PC-9 (cell line): ENCODE data around the gene RBFOX2. TPM values are rescaled to one million over a fixed set of nuclear protein-coding genes. Genes with fewer than 3 reads are reported as not detected.

Experiments
- BruUV-seq: library from RNA; stranded (reverse); fragments of 400-500 nt; replicated peaks from 2 replicates; lab custom pipeline; 2021; lab: Mats Ljungman, UMichigan
- CTCF ChIA-PET: fragments of 300-600 bp; sonication (Branson Sonifier 250); formaldehyde crosslinking; loops from one replicate; lab custom pipeline; 2022; ENCODE audit warnings: antibody characterized with exemption; lab: Charles Lee
- POLR2A ChIA-PET: fragments of 300-600 bp; sonication (Branson Sonifier 250); formaldehyde crosslinking; loops from one replicate; lab custom pipeline; 2022; ENCODE audit warnings: antibody characterized with exemption; ENCODE audit not compliant: unreplicated experiment; lab: Charles Lee
- DNase-seq, 2 experiments: peaks; one replicate each; pipeline versions ENCODE4 v3.0.0 to v3.0.0-alpha.2; 2015 to 2022; ENCODE audit warnings: mixed read lengths in 1 of 2
- H2AFZ ChIP-seq: fragments of 200-600 bp; sonication (generic); 2 replicates; pipeline ENCODE4 v1.8.1; 2017; ENCODE audit warnings: antibody characterized with exemption
- H3F3A ChIP-seq: fragments of 200-600 bp; sonication (generic); 2 replicates; pipeline ENCODE4 v1.8.1; 2017; ENCODE audit warnings: antibody characterized with exemption, mild to moderate bottlenecking, low read depth; ENCODE audit not compliant: insufficient read depth
- H3K27ac ChIP-seq: fragments of 200-600 bp; sonication (generic); 2 replicates; pipeline ENCODE4 v1.6.1; 2016; ENCODE audit warnings: mixed run types
- H3K27me3 ChIP-seq: fragments of 200-600 bp; sonication (generic); 2 replicates; pipeline ENCODE4 v1.6.1; 2016; ENCODE audit warnings: low read depth, mixed run types; ENCODE audit not compliant: insufficient read depth
- H3K36me3 ChIP-seq: fragments of 200-600 bp; sonication (generic); 2 replicates; pipeline ENCODE4 v1.6.1; 2016; ENCODE audit warnings: low read depth, mixed run types
- H3K4me1 ChIP-seq: fragments of 200-600 bp; sonication (generic); replicated peaks from 2 replicates; pipeline ENCODE4 v1.6.1; 2016; ENCODE audit warnings: mixed run types; ENCODE audit not compliant: insufficient read depth
- H3K4me2 ChIP-seq: fragments of 200-600 bp; sonication (generic); 2 replicates; pipeline ENCODE4 v1.6.1; 2017; ENCODE audit warnings: mixed run types
- H3K4me3 ChIP-seq: fragments of 200-600 bp; sonication (generic); 2 replicates; pipeline ENCODE4 v1.6.1; 2016; ENCODE audit warnings: mixed run types
- H3K79me2 ChIP-seq: fragments of 200-600 bp; sonication (generic); 2 replicates; pipeline ENCODE4 v1.6.1; 2017; ENCODE audit warnings: low read depth, mixed run types
- H3K9me2 ChIP-seq: fragments of 200-600 bp; sonication (generic); 2 replicates; pipeline ENCODE4 v1.8.1; 2017; ENCODE audit warnings: mild to moderate bottlenecking; ENCODE audit not compliant: insufficient read depth
- H3K9me3 ChIP-seq: fragments of 200-600 bp; sonication (generic); 2 replicates; pipeline ENCODE4 v1.8.1; 2016; ENCODE audit warnings: low read depth; ENCODE audit not compliant: insufficient read depth
- H4K20me1 ChIP-seq: fragments of 200-600 bp; sonication (generic); 2 replicates; pipeline ENCODE4 v1.8.1; 2017; ENCODE audit not compliant: insufficient read depth
- EZH2 ChIP-seq: fragments of 200-600 bp; sonication (generic); IDR thresholded peaks from 2 replicates; pipeline ENCODE4 v1.8.0; 2017; ENCODE audit warnings: antibody characterized with exemption, low read depth
- intact Hi-C: fragments of 100-400 bp; cut with micrococcal nuclease; formaldehyde crosslinking; loops from one replicate; pipeline ENCODE4 v1.10.0; 2022; ENCODE audit not compliant: unreplicated experiment
- total RNA-seq: library from RNA; stranded (reverse); gene quantifications from 2 replicates; pipeline ENCODE4 v1.2.3, GENCODE V29; 2021
- TF ChIP-seq, protein P1 (sequence below): fragments of 200-600 bp; sonication (generic); conservative IDR thresholded peaks from 2 replicates; pipeline ENCODE4 v1.6.1; 2017; ENCODE audit warnings: mixed run types, antibody characterized with exemption, mild to moderate bottlenecking, moderate library complexity

The RBFOX2 gene
- total RNA-seq, 1 experiment from 2014 or later: 109 TPM

DNA sequence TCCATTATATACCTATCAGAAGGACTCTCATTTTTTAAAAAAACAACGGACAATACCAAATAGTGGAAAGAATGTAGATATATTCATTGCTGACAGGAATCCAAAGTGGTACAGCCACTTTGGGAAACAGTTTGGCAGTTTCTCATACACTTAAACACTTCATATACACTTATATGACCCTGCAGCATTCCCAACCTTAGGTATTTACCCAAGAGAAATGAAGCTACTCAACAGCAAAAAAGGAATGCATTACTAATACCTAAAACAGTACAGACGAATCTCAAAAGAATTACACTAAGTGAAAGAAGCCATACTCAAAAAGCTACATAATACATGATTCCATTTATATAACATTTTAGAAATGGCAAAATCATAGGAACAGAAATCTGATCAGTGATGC, 51.5 kb downstream of the RBFOX2 start:
- H3K9me3 ChIP-seq: no peaks in the 10 kb centered on the region
- no peak for DNase-seq
- peaks cover 92% of the 10 kb centered on the region for H3K79me2 ChIP-seq
- peaks cover 8% of the 10 kb centered on the region for H3K36me3 ChIP-seq
- H2AFZ ChIP-seq: no peak overlapping the region
- H3K27ac ChIP-seq: no peak overlapping the region
- intact Hi-C loops: no loop called here
- peaks cover 28% of the 10 kb centered on the region; the same call in 1 of the 2 replicates for H3F3A ChIP-seq
- ChIA-PET POLR2A (interaction anchor here (0.8 kb wide), 1 partner anchor 22 kb away, joined by 13 read pairs; no protein-coding TSS in a partner anchor), CTCF (no interaction called here)
- H3K4me1 ChIP-seq: peaks cover 6% of the 10 kb centered on the region
- BruUV-seq: no TSS peak
- 0 out of 2 replicates have a peak, but pooled peaks cover 8% of the 10 kb centered on the region for H3K9me2 ChIP-seq
- H3K27me3 ChIP-seq: no peaks in the 10 kb centered on the region
- no peak overlapping the region for H3K4me2 ChIP-seq
- H4K20me1 ChIP-seq: peaks cover 45% of the 10 kb centered on the region
- H3K4me3 ChIP-seq: no peak overlapping the region
- TF ChIP-seq, protein P1, sequence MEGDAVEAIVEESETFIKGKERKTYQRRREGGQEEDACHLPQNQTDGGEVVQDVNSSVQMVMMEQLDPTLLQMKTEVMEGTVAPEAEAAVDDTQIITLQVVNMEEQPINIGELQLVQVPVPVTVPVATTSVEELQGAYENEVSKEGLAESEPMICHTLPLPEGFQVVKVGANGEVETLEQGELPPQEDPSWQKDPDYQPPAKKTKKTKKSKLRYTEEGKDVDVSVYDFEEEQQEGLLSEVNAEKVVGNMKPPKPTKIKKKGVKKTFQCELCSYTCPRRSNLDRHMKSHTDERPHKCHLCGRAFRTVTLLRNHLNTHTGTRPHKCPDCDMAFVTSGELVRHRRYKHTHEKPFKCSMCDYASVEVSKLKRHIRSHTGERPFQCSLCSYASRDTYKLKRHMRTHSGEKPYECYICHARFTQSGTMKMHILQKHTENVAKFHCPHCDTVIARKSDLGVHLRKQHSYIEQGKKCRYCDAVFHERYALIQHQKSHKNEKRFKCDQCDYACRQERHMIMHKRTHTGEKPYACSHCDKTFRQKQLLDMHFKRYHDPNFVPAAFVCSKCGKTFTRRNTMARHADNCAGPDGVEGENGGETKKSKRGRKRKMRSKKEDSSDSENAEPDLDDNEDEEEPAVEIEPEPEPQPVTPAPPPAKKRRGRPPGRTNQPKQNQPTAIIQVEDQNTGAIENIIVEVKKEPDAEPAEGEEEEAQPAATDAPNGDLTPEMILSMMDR: no peak
- no peak for TF ChIP-seq EZH2

DNA sequence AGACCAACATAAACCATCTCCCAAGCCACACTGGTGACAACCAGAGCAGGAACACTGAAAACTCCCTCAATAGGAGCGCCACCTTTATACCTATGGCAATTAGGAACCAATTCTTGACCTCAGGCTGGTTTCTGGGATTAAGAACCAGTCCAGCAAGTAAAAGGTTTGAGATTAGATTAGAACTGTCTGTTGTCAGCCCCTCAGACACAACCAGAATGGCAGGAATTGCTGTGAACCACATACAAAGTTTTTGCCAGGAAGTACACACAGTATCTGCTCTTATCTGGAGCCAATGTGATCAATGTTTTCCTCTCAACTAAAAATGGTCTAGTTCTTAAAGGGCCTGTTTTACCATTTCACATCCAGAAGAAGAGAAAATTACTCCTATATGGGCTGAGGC, 55.2 kb downstream of the RBFOX2 start:
- Histone ChIP-seq H2AFZ (no peak overlapping the region), H3K36me3 (no peaks in the 10 kb centered on the region), H3K27me3 (no peaks in the 10 kb centered on the region), H3K4me3 (no peak overlapping the region), H3K79me2 (peaks cover 92% of the 10 kb centered on the region), H4K20me1 (peaks cover 39% of the 10 kb centered on the region), H3F3A (peaks cover 21% of the 10 kb centered on the region; the same call in 1 of the 2 replicates), H3K4me1 (peaks cover 16% of the 10 kb centered on the region), H3K9me3 (no peaks in the 10 kb centered on the region), H3K27ac (peak overlapping the region; percentile 13; the same call in 1 of the 2 replicates), H3K4me2 (no peak overlapping the region), H3K9me2 (0 out of 2 replicates have a peak, but pooled peaks cover 6% of the 10 kb centered on the region)
- TF ChIP-seq, protein P1: no peak
- no peak for TF ChIP-seq EZH2
- intact Hi-C loops: no loop called here
- BruUV-seq: no TSS peak
- ChIA-PET POLR2A (no interaction called here), CTCF (no interaction called here)
- no peak for DNase-seq

DNA sequence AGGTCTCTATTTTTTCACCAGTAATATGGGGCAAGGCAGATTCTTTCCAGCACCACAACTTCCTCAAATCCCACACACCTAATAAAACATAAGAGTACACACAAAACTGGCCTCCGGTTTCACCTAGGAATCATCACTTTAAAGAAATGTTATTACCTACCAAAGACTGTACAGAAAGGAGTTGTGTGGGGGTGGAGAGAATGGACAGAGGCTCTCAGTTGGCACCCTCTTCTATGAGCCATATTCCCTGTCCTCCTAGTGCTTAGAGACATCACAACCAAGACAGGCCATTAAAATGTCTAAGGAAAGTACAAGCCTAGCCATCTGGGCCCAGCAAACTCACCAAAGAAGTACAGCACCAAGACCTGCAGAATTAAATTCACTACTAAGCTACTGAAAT, 56.1 kb downstream of the RBFOX2 start:
- H3K27ac ChIP-seq: peak overlapping the region; percentile 10; the same call in 1 of the 2 replicates
- peaks cover 34% of the 10 kb centered on the region for H4K20me1 ChIP-seq
- no peaks in the 10 kb centered on the region for H3K36me3 ChIP-seq
- H3K4me3 ChIP-seq: no peak overlapping the region
- H3K27me3 ChIP-seq: no peaks in the 10 kb centered on the region
- no peak for DNase-seq
- H3K79me2 ChIP-seq: peaks cover 93% of the 10 kb centered on the region
- TF ChIP-seq, protein P1: no peak
- no peak for TF ChIP-seq EZH2
- CTCF ChIA-PET: no interaction called here
- intact Hi-C loops: no loop called here
- H3K9me2 ChIP-seq: no peaks in the 10 kb centered on the region
- no peak overlapping the region for H3K4me2 ChIP-seq
- peaks cover 24% of the 10 kb centered on the region; the same call in 1 of the 2 replicates for H3F3A ChIP-seq
- no peak overlapping the region for H2AFZ ChIP-seq
- peaks cover 16% of the 10 kb centered on the region for H3K4me1 ChIP-seq
- BruUV-seq: no TSS peak
- POLR2A ChIA-PET: no interaction called here
- H3K9me3 ChIP-seq: no peaks in the 10 kb centered on the region
